ENCODE results near the gene SNIP1.

DNA sequence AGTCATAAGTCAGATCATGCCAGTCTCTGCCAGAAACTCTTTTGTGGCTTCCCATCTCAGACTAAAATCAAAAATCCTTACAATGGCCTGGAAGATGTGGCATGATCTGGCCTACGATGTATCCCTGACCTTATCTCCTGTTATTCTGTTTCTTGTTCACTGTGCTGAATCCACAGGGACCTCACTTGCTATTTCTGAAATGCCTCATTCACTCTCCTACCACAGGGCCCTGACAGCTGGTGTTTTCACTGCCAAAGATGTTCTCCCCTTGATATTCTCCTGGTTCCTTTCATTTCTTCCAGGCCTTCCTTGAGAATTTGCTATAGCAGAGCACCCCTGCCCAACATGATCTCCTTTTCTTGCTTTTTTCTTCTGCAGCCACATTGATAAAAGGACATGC lies 4.3 kb upstream of the SNIP1 start:
- no peak for TF ChIP-seq POLR2A (IDR thresholded peaks at IDR 0.05)
- TF ChIP-seq, protein P1, sequence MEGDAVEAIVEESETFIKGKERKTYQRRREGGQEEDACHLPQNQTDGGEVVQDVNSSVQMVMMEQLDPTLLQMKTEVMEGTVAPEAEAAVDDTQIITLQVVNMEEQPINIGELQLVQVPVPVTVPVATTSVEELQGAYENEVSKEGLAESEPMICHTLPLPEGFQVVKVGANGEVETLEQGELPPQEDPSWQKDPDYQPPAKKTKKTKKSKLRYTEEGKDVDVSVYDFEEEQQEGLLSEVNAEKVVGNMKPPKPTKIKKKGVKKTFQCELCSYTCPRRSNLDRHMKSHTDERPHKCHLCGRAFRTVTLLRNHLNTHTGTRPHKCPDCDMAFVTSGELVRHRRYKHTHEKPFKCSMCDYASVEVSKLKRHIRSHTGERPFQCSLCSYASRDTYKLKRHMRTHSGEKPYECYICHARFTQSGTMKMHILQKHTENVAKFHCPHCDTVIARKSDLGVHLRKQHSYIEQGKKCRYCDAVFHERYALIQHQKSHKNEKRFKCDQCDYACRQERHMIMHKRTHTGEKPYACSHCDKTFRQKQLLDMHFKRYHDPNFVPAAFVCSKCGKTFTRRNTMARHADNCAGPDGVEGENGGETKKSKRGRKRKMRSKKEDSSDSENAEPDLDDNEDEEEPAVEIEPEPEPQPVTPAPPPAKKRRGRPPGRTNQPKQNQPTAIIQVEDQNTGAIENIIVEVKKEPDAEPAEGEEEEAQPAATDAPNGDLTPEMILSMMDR (IDR thresholded peaks at IDR 0.05) = no peak
